GM20000 (cell line): ENCODE measurements around the gene BCAS4.

ENCODE experiments used
- DNase-seq: peaks from one replicate; pipeline ENCODE4 v3.0.0; 2012; ENCODE audit warnings: low spot score
- CTCF ChIP-seq: IDR thresholded peaks from 2 replicates; pipeline ENCODE4 v1.5.1; 2012; ENCODE audit warnings: mild to moderate bottlenecking, control low read depth; ENCODE audit errors: extremely low read depth, missing control alignments

The BCAS4 gene

DNA sequence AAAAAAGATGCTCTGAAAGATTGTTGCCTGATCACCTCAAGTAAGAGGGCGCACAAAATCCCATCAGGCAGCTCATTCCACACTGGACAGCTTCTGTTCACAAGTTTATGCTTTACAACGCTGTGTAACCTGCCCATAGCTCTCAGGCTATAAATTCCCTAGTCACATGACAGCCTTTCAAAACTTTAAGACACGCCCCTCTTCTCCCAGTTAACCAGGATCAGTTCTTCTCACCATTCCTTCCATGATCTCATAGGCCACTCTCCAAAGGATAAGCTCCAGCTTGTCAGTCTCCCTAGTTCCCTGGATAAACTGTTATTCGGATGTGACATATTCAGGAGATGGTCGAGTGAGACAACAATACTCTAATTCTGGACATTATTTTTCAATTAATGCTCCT, 121.4 kb downstream of the BCAS4 start:
- no peak for TF ChIP-seq CTCF
- DNase-seq: no peak

DNA sequence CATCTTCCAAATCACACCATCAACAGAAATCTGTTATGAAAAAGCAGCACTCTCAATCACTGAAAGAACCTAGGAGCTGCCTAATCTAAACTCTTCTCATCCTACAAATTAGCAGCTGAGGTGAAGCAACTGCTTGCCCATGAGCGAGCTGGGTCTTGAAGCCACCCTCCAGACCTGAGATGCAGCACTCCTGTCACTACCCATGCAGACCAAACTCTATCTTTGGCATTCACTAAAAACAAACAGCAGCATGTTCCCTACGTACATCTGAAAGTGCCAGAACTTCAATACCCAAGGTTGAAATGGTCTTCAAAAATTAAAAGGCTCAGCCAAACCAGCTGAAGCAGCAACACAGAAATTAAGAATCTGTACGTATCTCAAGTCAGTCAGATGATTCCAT, 122.1 kb downstream of the BCAS4 start:
- TF ChIP-seq CTCF: no peak
- no peak for DNase-seq

DNA sequence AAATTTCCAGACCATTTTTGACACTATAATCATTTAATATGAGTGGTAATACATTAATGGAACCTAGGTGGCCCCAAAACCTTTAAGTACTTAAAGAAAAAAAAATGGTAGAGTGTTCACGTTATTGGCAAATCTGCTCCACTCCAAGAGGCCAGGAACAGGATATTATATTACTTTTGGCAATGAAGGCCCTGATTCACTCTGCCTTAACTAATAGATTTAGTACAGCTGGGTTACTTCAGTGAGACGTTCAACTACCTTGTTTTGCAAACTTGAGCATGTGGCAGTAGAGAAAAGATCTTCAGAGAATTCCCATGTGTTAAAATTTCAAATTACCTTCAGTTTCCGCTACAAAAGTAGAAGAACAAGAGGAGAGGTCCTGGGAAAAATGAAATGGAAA, 123.5 kb downstream of the BCAS4 start:
- DNase-seq: no peak
- no peak for TF ChIP-seq CTCF

GRCh38 chr20:50919567-50919966, 124.7 kb downstream of the BCAS4 start:
- TF ChIP-seq CTCF: no peak
- DNase-seq: no peak

DNA sequence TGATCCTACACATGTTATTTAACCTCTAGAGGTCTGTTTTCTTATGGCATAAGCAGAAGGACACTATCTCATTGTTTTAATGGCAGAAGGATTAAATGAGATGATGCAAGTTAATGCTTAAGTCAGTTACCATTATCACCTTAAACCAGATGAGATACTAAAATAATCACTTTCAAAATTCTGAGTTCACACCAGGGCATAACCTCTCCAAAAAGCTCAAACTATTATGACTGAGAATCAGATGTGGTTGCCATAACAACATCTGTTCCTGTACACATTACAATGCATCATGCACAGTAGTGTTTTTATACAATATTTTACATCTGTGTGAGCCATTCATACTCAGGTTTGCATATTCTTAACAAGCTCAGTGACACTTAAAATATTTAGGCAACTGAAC, 126.1 kb downstream of the BCAS4 start:
- TF ChIP-seq CTCF: no peak
- DNase-seq: no peak

DNA sequence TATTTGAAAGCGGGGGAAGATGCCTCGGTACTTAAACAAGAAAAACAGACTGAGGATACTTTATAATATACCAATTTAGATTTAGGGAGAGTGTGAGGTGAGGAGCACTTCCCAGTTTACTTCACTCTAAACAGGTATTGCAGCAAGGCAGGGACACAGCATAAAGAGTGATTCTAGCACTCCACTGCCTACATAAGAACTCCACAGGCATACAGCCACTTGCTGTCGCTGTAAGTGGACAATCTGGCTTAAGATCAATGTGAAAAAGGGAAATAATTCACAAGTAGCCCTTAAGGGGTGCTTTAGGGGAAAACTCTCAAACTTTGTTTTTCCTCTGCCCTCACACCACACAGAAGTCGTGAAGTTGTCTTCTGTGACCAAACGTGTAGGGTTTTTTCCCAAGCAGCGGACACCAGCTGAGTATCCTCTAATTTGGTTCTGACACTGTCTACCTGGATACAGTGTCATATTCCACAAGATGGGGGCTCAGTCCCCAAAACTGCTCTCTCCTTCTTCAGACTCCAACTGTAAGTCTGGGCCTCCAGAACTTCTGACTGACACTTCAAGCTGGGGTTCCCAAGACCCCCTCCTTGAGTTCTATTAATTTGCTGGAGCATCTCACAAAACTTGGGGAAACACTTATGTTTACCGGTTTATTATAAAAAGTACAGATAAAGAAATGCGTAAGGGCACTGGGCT, 127.1 kb downstream of the BCAS4 start:
- DNase-seq: no peak
- no peak for TF ChIP-seq CTCF

DNA sequence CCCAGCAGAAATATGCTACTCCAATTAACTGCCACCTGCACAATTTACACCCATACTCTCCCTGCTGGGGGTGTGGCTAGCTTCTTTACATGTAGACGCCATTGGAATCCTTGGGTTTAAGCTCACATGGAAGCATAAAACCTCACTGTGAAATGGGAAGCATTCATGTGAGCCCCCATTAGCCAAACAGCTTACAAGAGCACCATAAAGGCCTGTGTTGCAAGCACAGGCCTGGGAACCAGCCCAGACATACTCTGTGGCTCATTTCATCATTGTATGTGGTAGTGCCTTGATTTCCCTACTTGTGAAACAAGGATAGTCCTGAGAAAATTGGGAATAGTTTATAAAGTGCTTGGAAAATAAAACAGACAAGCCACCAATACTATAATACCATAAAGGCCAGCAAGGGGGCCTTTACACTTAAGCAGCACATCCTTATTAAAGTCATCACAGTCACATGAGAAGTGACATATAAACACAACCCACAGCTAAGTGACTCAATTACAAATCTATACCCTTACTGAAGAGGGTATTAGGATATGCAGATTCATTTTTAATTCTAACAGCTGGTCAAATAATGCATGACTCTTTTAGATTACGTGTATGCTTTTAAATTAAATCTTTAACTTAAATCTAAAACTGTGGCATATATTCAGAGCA, 129.5 kb downstream of the BCAS4 start:
- no peak for TF ChIP-seq CTCF
- DNase-seq: no peak
